Small intestine (tissue), 7 donors: ENCODE measurements around the gene ZDHHC7. TPM values are rescaled to one million over a fixed set of nuclear protein-coding genes. Genes with fewer than 3 reads are reported as not detected.

Source experiments
- DNase-seq, 2 donors: peaks; one replicate each; pipeline versions ENCODE4 v3.0.0 to v3.0.0-alpha.2; 2013
- FAIRE-seq: peaks from 2 replicates; lab custom pipeline; 2012; peaks lifted over from hg19 to GRCh38; lab: Jason Lieb, UNC
- H3K27ac ChIP-seq, 3 donors: one replicate each; pipeline ENCODE4 v1.5.1; 2013; ENCODE audit warnings: low read length in 2 of 3, mild to moderate bottlenecking in 2 of 3, control low read depth in 1 of 3, inconsistent platforms in 1 of 3, low read depth in 1 of 3, moderate library complexity in 1 of 3
- H3K27me3 ChIP-seq, 3 donors: one replicate each; pipeline ENCODE4 v1.6.1; 2013; ENCODE audit warnings: low read length in 3 of 3, inconsistent platforms in 1 of 3; ENCODE audit not compliant: control insufficient read depth in 3 of 3, insufficient read depth in 3 of 3
- H3K36me3 ChIP-seq, 3 donors: one replicate each; pipeline ENCODE4 v1.6.1; 2013; ENCODE audit warnings: low read length in 3 of 3, inconsistent platforms in 1 of 3, low read depth in 1 of 3, mild to moderate bottlenecking in 1 of 3, moderate library complexity in 1 of 3; ENCODE audit not compliant: control insufficient read depth in 3 of 3, insufficient read depth in 2 of 3
- H3K4me1 ChIP-seq, 3 donors: one replicate each; pipeline ENCODE4 v1.6.1; 2013; ENCODE audit warnings: low read length in 2 of 3, inconsistent platforms in 1 of 3, low read depth in 1 of 3, mild to moderate bottlenecking in 1 of 3, moderate library complexity in 1 of 3; ENCODE audit not compliant: control insufficient read depth in 3 of 3, insufficient read depth in 2 of 3
- H3K4me3 ChIP-seq, 3 donors: one replicate each; pipeline ENCODE4 v1.5.1; 2013; ENCODE audit warnings: low read length in 3 of 3, control low read depth in 1 of 3, inconsistent platforms in 1 of 3, low read depth in 1 of 3, mild to moderate bottlenecking in 1 of 3, moderate library complexity in 1 of 3
- H3K9me3 ChIP-seq, 2 donors: one replicate each; pipeline ENCODE4 v1.6.1; 2013; ENCODE audit warnings: low read depth in 1 of 2, low read length in 1 of 2; ENCODE audit not compliant: control insufficient read depth in 2 of 2, insufficient read depth in 1 of 2
- WGBS, 3 donors: extraction: QIAGEN DNeasy Blood & Tissue Kit; methylation state at CpG; one replicate each; pipeline ENCODE4 v1.1.7; 2013; 5-methylcytosine and 5-hydroxymethylcytosine counted together
- polyA plus RNA-seq, 4 donors: library from polyadenylated mRNA; stranded (reverse) in 3 of 4; unstranded in 1 of 4; fragments of 200-250 nt in 3 of 4; fragments of 120-200 nt in 1 of 4; gene quantifications; one replicate each; pipeline versions ENCODE4 v1.2.1 to v1.2.3, GENCODE V29; 2013
- donor health status: healthy with polysubstance abuse.
- donor health status: control.
- donor health status: control.
- donor health status: Bipolar disorder and iron deficiency.
- donor health status: healthy.

ZDHHC7 gene
- polyA plus RNA-seq, 4 donors = 16.5 to 57.5 (median 27.2) TPM

DNA sequence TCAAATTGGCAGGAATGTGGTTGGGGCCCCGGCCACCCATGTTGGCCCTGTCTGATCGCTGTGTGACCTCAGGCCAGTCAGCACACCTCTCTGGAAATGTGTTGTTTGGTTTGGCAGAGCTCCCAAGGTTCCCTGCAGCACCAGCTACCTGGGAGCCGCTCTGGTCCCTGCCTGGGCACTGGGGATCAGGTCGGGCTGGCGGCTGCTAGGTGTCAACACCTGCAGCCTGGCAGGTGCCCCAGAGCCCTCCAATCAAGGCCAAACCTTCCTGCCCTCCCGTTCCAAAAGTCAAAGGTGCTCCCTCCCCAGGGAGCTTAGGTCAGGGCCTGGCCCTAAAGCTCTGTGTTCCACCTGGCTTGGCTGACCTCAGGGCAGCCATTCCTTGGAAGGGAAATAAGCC, 55.9 kb downstream of the ZDHHC7 start:
- no peak overlapping the region for H3K4me3 ChIP-seq
- 7 to 62% (median 41%) methylated on average over 6 of the region's 6 CpGs for WGBS, 3 donors
- H3K9me3 ChIP-seq = no peaks in the 10 kb centered on the region
- no peaks in the 10 kb centered on the region for H3K27me3 ChIP-seq
- FAIRE-seq (no peak), DNase-seq (peak in 1 of 2 donors; percentile 29)
- H3K4me1 ChIP-seq = peaks cover 0 to 23% (median 0%) of the 10 kb centered on the region in 3 donors
- no peak overlapping the region for H3K27ac ChIP-seq
- no peaks in the 10 kb centered on the region for H3K36me3 ChIP-seq

DNA sequence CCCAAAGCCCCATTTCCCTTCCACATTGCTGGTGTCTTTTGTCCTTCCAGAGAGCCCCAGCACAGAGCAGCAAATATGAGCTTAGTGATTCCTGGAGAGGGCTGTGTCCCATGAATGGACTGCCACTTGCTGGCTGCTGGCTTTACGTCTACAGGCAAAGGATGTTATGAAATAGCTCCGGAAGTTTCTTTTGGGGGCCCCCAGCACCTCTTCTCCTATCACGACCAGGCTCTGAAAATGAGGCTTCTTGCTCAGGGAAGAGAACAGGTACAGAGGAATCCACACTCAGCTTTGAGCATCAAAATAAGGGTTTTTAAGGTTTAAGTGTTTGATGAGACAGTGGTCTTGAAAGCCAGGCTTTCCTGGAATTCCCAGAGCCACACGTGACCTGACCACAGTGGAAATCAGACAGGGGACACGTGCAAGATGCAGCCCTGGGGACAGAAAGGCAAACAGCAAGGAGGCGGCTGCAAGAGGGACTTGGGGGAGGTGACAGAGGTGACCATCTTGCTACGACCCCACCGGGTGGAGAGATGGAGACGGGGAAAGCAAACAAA, 58.1 kb downstream of the ZDHHC7 start:
- Histone ChIP-seq H3K4me3 (no peak overlapping the region), H3K27ac (peak overlapping the region in 1 of 3 donors; percentile 45), H3K9me3 (no peaks in the 10 kb centered on the region), H3K27me3 (no peaks in the 10 kb centered on the region), H3K4me1 (peaks cover 0 to 36% (median 0%) of the 10 kb centered on the region in 3 donors), H3K36me3 (no peaks in the 10 kb centered on the region)
- 76 to 90% (median 83%) methylated on average over 9 of the region's 9 CpGs for WGBS, 3 donors
- FAIRE-seq = no peak
- DNase-seq = no peak

DNA sequence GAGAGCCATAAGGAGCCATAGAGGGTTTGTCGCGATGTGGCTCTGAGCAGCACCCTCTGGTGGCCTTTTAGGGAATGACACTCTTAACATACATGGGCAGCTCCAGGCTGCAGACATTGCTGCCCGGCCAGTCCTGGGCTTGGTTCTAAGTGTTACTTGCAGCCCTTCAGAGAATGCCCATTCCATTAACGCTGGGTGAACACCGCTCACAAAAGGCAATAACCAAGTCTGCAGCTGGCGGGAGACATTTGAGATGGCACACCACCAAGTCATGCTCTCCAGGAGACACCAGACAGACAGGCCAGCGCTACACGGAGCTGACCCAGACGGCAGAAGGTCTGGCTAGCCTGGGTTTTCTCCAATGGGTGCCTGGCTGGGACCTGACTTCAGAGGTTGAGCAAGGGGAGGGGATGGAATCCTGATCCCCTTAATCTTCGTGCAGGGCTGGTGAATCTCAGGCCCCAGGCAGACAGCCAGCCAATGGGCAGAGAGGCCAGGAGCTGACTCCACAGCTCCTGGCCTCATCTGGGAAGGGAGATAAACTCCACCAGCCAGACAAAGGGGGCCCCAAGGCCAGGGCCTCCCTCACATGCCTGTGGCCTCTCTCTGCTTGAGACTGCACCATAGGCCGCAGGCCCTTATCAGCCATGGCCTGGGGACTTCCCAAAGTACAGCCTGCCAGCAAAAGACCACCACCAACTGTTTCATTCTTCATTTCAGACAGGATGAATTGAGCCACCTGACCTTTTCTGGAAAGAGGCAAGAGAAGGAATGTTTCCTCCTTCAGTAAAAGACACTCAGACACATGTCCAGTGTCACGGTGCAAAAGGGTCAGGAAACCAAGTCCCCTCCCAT, 58.8 kb downstream of the ZDHHC7 start:
- no peaks in the 10 kb centered on the region for H3K27me3 ChIP-seq
- H3K36me3 ChIP-seq = no peaks in the 10 kb centered on the region
- H3K4me3 ChIP-seq = no peak overlapping the region
- FAIRE-seq (no peak), DNase-seq (peak; percentile 79 to 89)
- no peaks in the 10 kb centered on the region for H3K9me3 ChIP-seq
- WGBS, 3 donors = 40 to 48% (median 44%) methylated on average over 12 of the region's 12 CpGs
- H3K4me1 ChIP-seq = peaks cover 0 to 36% (median 0%) of the 10 kb centered on the region in 3 donors
- peak overlapping the region in 1 of 3 donors; percentile 45 for H3K27ac ChIP-seq

DNA sequence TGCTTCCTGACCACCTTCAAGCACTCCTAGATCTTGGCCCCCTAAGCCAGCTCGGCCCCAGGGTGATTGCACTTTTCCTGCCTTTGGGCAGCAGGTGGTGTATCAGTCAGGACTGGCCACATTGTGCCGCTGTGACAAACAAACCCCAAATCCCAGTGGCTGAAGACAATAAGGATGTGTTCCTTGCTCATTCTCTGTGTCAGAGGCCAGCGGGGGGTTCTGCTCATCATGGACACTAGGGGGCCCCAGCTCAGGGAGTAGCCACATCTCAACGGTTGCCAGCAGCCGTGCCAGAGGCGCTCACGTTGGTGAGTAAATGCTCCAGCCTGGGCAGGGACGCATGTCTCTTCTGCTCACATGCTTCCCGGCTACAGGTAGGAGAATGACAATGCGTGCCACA, 60.4 kb downstream of the ZDHHC7 start:
- Histone ChIP-seq H3K9me3 (no peaks in the 10 kb centered on the region), H3K36me3 (no peaks in the 10 kb centered on the region), H3K27ac (no peak overlapping the region), H3K4me3 (no peak overlapping the region), H3K27me3 (no peaks in the 10 kb centered on the region), H3K4me1 (peaks cover 0 to 36% (median 0%) of the 10 kb centered on the region in 3 donors)
- FAIRE-seq (no peak), DNase-seq (no peak)
- 82 to 86% (median 83%) methylated on average over 10 of the region's 10 CpGs for WGBS, 3 donors

DNA sequence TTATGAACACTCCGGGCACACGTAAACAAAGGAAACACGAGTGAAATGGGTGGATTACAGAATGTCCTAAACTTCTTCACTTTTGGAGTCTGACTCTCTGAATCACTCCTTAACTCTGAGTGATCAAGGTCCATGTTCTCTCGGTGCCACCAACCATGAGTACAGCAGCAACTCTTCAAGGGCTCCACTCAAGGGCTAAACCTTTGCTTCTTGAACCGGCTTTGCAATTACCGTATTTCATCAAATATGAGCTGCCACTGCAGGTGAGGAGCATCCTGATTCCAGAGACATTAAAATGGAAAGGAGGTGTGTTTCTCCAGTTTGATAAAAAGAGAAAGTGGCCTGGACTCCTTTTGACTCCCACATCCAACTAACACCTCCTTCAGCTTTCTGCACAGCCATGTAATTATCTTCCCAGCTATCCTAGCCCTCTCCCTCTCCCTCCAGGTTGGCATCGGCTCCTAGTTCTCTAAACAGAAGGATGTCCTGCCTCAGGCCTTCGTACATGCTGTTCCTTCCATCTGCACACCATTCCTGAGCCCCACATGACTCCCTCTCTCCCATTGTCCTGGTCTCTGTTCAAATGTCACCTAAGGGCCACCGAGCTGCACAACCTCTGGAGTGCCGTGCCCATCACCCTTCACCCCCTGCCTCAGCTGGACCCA, 61.4 kb downstream of the ZDHHC7 start:
- FAIRE-seq (no peak), DNase-seq (peak; percentile 49 to 65)
- Histone ChIP-seq H3K36me3 (no peaks in the 10 kb centered on the region), H3K4me3 (no peak overlapping the region), H3K4me1 (peaks cover 0 to 36% (median 0%) of the 10 kb centered on the region in 3 donors), H3K9me3 (no peaks in the 10 kb centered on the region), H3K27me3 (no peaks in the 10 kb centered on the region), H3K27ac (no peak overlapping the region)
- 51 to 68% (median 54%) methylated on average over 10 of the region's 10 CpGs for WGBS, 3 donors

DNA sequence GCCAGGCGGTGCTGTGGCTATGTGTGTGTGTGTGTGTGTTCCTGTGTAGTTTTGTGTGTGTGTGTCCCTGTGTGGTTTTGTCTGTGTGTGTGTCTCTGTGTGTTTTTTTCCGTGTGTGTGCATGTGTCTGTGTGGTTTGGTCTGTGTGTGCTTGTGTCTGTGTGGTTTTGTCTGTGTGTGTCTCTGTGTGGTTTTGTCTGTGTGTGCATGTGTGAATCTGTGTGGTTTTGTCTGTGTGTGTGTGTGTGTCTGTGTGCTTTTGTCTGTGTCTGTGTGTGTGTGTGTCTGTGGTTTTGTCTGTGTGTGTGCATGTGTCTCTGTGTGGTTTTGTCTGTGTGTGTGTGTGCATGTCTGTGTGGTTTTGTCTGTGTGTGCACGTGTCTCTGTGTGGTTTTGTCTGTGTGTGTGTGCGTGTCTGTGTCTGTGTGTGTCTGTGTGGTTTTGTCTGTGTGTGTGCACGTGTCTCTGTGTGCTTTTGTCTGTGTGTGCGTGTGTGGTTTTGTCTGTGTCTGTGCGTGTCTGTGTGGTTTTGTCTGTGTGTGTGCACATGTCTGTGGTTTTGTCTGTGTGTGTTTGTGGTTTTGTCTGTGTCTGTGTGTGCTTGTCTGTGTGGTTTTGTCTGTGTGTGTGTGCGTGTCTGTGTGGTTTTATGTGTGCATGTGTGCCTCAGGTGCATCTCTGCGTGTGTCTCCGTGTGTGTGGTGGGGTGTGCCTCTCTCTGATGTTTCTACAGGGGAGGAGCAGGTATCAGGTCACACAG, 62.3 kb downstream of the ZDHHC7 start:
- H3K4me3 ChIP-seq = no peak overlapping the region
- FAIRE-seq (no peak), DNase-seq (no peak)
- H3K4me1 ChIP-seq = peaks cover 0 to 36% (median 0%) of the 10 kb centered on the region in 3 donors
- H3K27ac ChIP-seq = no peak overlapping the region
- no peaks in the 10 kb centered on the region for H3K9me3 ChIP-seq
- no peaks in the 10 kb centered on the region for H3K36me3 ChIP-seq
- H3K27me3 ChIP-seq = no peaks in the 10 kb centered on the region
- 57 to 70% (median 59%) methylated on average over 10 of the region's 10 CpGs for WGBS, 3 donors

DNA sequence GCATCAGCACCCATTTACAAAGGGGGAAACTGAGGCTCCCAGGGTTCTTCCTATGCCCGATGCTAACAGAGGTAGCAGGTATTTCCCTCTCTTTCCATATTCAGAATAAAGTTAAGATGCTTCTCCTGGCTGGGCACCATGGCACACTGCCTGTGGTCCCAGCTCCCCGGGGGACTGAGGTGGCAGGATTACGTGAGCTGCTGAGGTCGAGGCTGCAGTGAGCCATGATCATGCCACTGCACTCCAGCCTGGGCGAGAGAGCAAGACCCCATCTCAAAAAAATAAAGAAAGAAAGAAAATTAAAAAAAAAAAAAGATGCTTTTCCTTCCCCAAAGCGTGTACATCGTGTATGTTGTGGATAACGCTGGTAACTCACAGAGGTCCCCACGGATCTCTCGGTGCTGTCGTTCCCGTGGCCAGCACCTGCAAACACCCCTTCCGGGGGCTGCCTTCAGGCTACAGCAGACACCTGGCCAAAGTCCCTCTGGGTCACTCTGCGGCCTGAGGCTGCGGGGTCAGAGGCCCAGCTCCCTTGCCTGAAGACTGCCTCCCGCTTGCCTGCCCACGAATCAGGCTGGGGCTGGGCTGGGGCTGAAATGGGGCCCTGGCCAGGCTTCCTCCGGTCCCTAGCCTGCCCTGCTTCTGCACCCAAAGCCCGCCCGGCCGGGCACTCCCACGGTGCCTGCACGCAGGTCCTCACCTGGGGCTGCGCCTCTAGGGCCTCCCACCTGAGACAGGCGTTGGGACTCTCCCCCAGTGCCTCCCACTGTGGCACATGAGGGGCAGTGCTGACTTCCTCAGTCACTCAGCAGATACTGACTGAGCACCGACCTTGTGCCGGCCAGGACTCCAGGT, 63.1 kb downstream of the ZDHHC7 start:
- Histone ChIP-seq H3K4me3 (no peak overlapping the region), H3K27ac (no peak overlapping the region), H3K36me3 (no peaks in the 10 kb centered on the region), H3K4me1 (peaks cover 0 to 27% (median 0%) of the 10 kb centered on the region in 3 donors), H3K9me3 (no peaks in the 10 kb centered on the region), H3K27me3 (no peaks in the 10 kb centered on the region)
- DNase-seq (no peak), FAIRE-seq (no peak)
- WGBS, 3 donors = 82 to 87% (median 82%) methylated on average over 26 to 27 of the region's 27 CpGs
